Karpas-422 (cell line): ENCODE results near the gene ZC3H11A. TPM values are rescaled to one million over a fixed set of nuclear protein-coding genes. Genes with fewer than 3 reads are reported as not detected.
A peak's percentile ranks its signal among the peaks of the same experiment; 100 is the strongest.
"Not testable (repeated sequence)": the region's sequence is repeated elsewhere in the genome, so short reads cannot be mapped to it uniquely, and the experiment has no call there.

Experiments
- DNase-seq: peaks from one replicate; pipeline ENCODE4 v3.0.0-alpha.2; 2015
- H2AFZ ChIP-seq: fragments of 200-600 bp; sonication (generic); 2 replicates; pipeline ENCODE4 v1.6.1; 2014; ENCODE audit warnings: antibody characterized with exemption, low read length, mixed read lengths
- H3K27ac ChIP-seq: fragments of 200-600 bp; sonication (generic); 2 replicates; pipeline ENCODE4 v1.5.1; 2014; ENCODE audit warnings: mild to moderate bottlenecking, low read length, moderate library complexity
- H3K27me3 ChIP-seq: fragments of 200-600 bp; sonication (generic); 2 replicates; pipeline ENCODE4 v1.6.1; 2014; ENCODE audit warnings: low read length, mixed read lengths
- H3K36me3 ChIP-seq: fragments of 200-600 bp; sonication (generic); 2 replicates; pipeline ENCODE4 v1.6.1; 2014; ENCODE audit warnings: low read length, mixed read lengths; ENCODE audit not compliant: insufficient read depth
- H3K4me1 ChIP-seq: fragments of 200-600 bp; sonication (generic); 2 replicates; pipeline ENCODE4 v1.6.1; 2014; ENCODE audit warnings: mild to moderate bottlenecking, low read length, mixed read lengths
- H3K4me2 ChIP-seq: fragments of 200-600 bp; sonication (generic); 2 replicates; pipeline ENCODE4 v1.6.1; 2014; ENCODE audit warnings: low read length, low read depth, mild to moderate bottlenecking; ENCODE audit not compliant: poor library complexity, severe bottlenecking
- H3K4me3 ChIP-seq: fragments of 200-600 bp; sonication (generic); 2 replicates; pipeline ENCODE4 v1.5.1; 2014; ENCODE audit warnings: mild to moderate bottlenecking, antibody characterized with exemption, low read length, mixed read lengths
- H3K79me2 ChIP-seq: fragments of 200-600 bp; sonication (generic); 2 replicates; pipeline ENCODE4 v1.6.1; 2014; ENCODE audit warnings: mild to moderate bottlenecking, low read length, mixed read lengths
- H3K9ac ChIP-seq: fragments of 200-600 bp; sonication (generic); 2 replicates; pipeline ENCODE4 v1.6.0; 2014; ENCODE audit warnings: low read length
- H3K9me2 ChIP-seq: fragments of 200-600 bp; sonication (generic), shearing (Covaris generic); replicated peaks from 2 replicates; pipeline ENCODE4 v1.6.0; 2014; ENCODE audit warnings: mild to moderate bottlenecking, low read length, moderate library complexity; ENCODE audit not compliant: insufficient read depth
- H3K9me3 ChIP-seq: fragments of 300-700, 200-600 bp; sonication (generic); 2 replicates; pipeline ENCODE4 v1.6.1; 2014; ENCODE audit warnings: low read length, mixed read lengths
- H4K20me1 ChIP-seq: fragments of 200-600 bp; sonication (generic); 2 replicates; pipeline ENCODE4 v1.6.1; 2014; ENCODE audit warnings: mild to moderate bottlenecking, antibody characterized with exemption, low read length, low read depth; ENCODE audit not compliant: insufficient read depth
- total RNA-seq: library from RNA; depleted of rRNA; stranded (reverse); fragments of >200 nt; shearing (Covaris generic); gene quantifications from 2 replicates; pipeline ENCODE4 v1.2.3, GENCODE V29; 2014; ENCODE audit warnings: low replicate concordance

Gene ZC3H11A
- total RNA-seq, 1 experiment from 2014 or later, result 117 TPM

GRCh38 chr1:203807196-203807595 is 11.8 kb downstream of the ZC3H11A start:
- Histone ChIP-seq H3K79me2 (peaks cover 89% of the 10 kb centered on the region), H4K20me1 (0 out of 2 replicates have a peak, but pooled peaks cover 3% of the 10 kb centered on the region), H3K4me1 (no peaks in the 10 kb centered on the region)

GRCh38 chr1:203813581-203814341 is 18.3 kb downstream of the ZC3H11A start:
- peaks cover 77% of the 10 kb centered on the region for H3K79me2 ChIP-seq
- H3K27ac ChIP-seq, result no peak overlapping the region
- no peaks in the 10 kb centered on the region for H3K9me3 ChIP-seq
- H4K20me1 ChIP-seq, result no peaks in the 10 kb centered on the region
- DNase-seq, result no peak
- H3K4me3 ChIP-seq, result no peak overlapping the region
- H3K27me3 ChIP-seq, result no peaks in the 10 kb centered on the region
- no peak overlapping the region for H3K4me2 ChIP-seq
- H3K4me1 ChIP-seq, result no peaks in the 10 kb centered on the region
- peaks cover 29% of the 10 kb centered on the region; the same call in 1 of the 2 replicates for H3K36me3 ChIP-seq
- no peaks in the 10 kb centered on the region for H3K9me2 ChIP-seq
- no peak overlapping the region for H3K9ac ChIP-seq
- H2AFZ ChIP-seq, result no peak overlapping the region

More at GRCh38 chr1:203807196-203807595, 11.8 kb downstream of the ZC3H11A start:
- H3K9me3 ChIP-seq, result no peaks in the 10 kb centered on the region
- H3K4me3 ChIP-seq, result no peak overlapping the region
- H3K4me2 ChIP-seq, result no peak overlapping the region
- H3K27me3 ChIP-seq, result no peaks in the 10 kb centered on the region
- H3K9me2 ChIP-seq, result no peaks in the 10 kb centered on the region
- no peak for DNase-seq
- no peak overlapping the region for H3K9ac ChIP-seq
- no peak overlapping the region for H2AFZ ChIP-seq
- H3K36me3 ChIP-seq, result peaks cover 20% of the 10 kb centered on the region
- no peak overlapping the region for H3K27ac ChIP-seq

GRCh38 chr1:203818399-203818798 is 23.0 kb downstream of the ZC3H11A start:
- peaks cover 40% of the 10 kb centered on the region; the same call in 1 of the 2 replicates for H3K36me3 ChIP-seq
- H3K9me3 ChIP-seq, result no peaks in the 10 kb centered on the region
- no peaks in the 10 kb centered on the region for H3K9me2 ChIP-seq
- no peak overlapping the region for H2AFZ ChIP-seq
- H3K4me3 ChIP-seq, result no peak overlapping the region
- H4K20me1 ChIP-seq, result no peaks in the 10 kb centered on the region
- H3K4me2 ChIP-seq, result no peak overlapping the region
- peaks cover 75% of the 10 kb centered on the region for H3K79me2 ChIP-seq
- no peak overlapping the region for H3K27ac ChIP-seq
- H3K9ac ChIP-seq, result no peak overlapping the region
- H3K4me1 ChIP-seq, result no peaks in the 10 kb centered on the region
- no peak for DNase-seq
- no peaks in the 10 kb centered on the region for H3K27me3 ChIP-seq

- H3K9ac ChIP-seq, result no peak overlapping the region
- H3K79me2 ChIP-seq, result peaks cover 68% of the 10 kb centered on the region
- no peak overlapping the region for H2AFZ ChIP-seq
- no peaks in the 10 kb centered on the region for H3K9me3 ChIP-seq
- H3K4me2 ChIP-seq, result no peak overlapping the region
- no peaks in the 10 kb centered on the region for H3K27me3 ChIP-seq
- H3K9me2 ChIP-seq, result no peaks in the 10 kb centered on the region
- H4K20me1 ChIP-seq, result peaks cover 3% of the 10 kb centered on the region; the same call in 1 of the 2 replicates
- H3K4me3 ChIP-seq, result no peak overlapping the region
- H3K36me3 ChIP-seq, result peaks cover 42% of the 10 kb centered on the region; the same call in 1 of the 2 replicates
- H3K27ac ChIP-seq, result no peak overlapping the region
- no peaks in the 10 kb centered on the region for H3K4me1 ChIP-seq
- peak; percentile 34 for DNase-seq
Measured at GRCh38 chr1:203823306-203823705, 27.9 kb downstream of the ZC3H11A start.

GRCh38 chr1:203826175-203826574 is 30.8 kb downstream of the ZC3H11A start:
- no peak overlapping the region for H3K4me2 ChIP-seq
- DNase-seq, result peak; percentile 37
- H3K9me2 ChIP-seq, result no peaks in the 10 kb centered on the region
- peaks cover 3% of the 10 kb centered on the region; the same call in 1 of the 2 replicates for H4K20me1 ChIP-seq
- no peaks in the 10 kb centered on the region for H3K9me3 ChIP-seq
- H3K27me3 ChIP-seq, result no peaks in the 10 kb centered on the region
- no peak overlapping the region for H3K9ac ChIP-seq
- peaks cover 57% of the 10 kb centered on the region for H3K36me3 ChIP-seq
- H3K4me1 ChIP-seq, result no peaks in the 10 kb centered on the region
- H3K4me3 ChIP-seq, result no peak overlapping the region
- peaks cover 50% of the 10 kb centered on the region for H3K79me2 ChIP-seq
- H2AFZ ChIP-seq, result no peak overlapping the region
- H3K27ac ChIP-seq, result no peak overlapping the region

- peaks cover 3% of the 10 kb centered on the region; the same call in 1 of the 2 replicates for H4K20me1 ChIP-seq
- H3K4me1 ChIP-seq, result no peaks in the 10 kb centered on the region
- DNase-seq, result no peak
- H3K36me3 ChIP-seq, result peaks cover 47% of the 10 kb centered on the region
- no peak overlapping the region for H2AFZ ChIP-seq
- peaks cover 38% of the 10 kb centered on the region for H3K79me2 ChIP-seq
- H3K4me3 ChIP-seq, result no peak overlapping the region
- H3K9me2 ChIP-seq, result no peaks in the 10 kb centered on the region
- no peak overlapping the region for H3K9ac ChIP-seq
- H3K27ac ChIP-seq, result no peak overlapping the region
- H3K9me3 ChIP-seq, result no peaks in the 10 kb centered on the region
- H3K4me2 ChIP-seq, result no peak overlapping the region
- no peaks in the 10 kb centered on the region for H3K27me3 ChIP-seq
Measured at GRCh38 chr1:203828002-203828401, 32.6 kb downstream of the ZC3H11A start.

- Histone ChIP-seq H3K4me2 (no peak overlapping the region), H3K27ac (no peak overlapping the region), H3K79me2 (peaks cover 33% of the 10 kb centered on the region), H2AFZ (no peak overlapping the region), H3K4me3 (no peak overlapping the region), H3K9me3 (no peaks in the 10 kb centered on the region), H3K36me3 (peaks cover 46% of the 10 kb centered on the region), H3K4me1 (no peaks in the 10 kb centered on the region), H4K20me1 (peaks cover 3% of the 10 kb centered on the region; the same call in 1 of the 2 replicates), H3K9ac (no peak overlapping the region), H3K9me2 (no peaks in the 10 kb centered on the region), H3K27me3 (no peaks in the 10 kb centered on the region)
- no peak for DNase-seq
Measured at GRCh38 chr1:203828503-203828902, 33.1 kb downstream of the ZC3H11A start.

GRCh38 chr1:203829247-203829646 is 33.8 kb downstream of the ZC3H11A start:
- H3K9me3 ChIP-seq, H3K4me3 ChIP-seq, H3K27me3 ChIP-seq, H3K4me1 ChIP-seq, H4K20me1 ChIP-seq, H3K9me2 ChIP-seq, H3K9ac ChIP-seq, H3K27ac ChIP-seq, DNase-seq, H3K4me2 ChIP-seq, H2AFZ ChIP-seq: not testable (repeated sequence)
- H3K36me3 ChIP-seq, result peaks cover 52% of the 10 kb centered on the region
- H3K79me2 ChIP-seq, result peaks cover 31% of the 10 kb centered on the region
